Neural progenitor cell (in vitro differentiated cells): ENCODE results near the gene OTUD7B. TPM values are rescaled to one million over a fixed set of nuclear protein-coding genes. Genes with fewer than 3 reads are reported as not detected.

Experiments used
- DNase-seq: peaks from one replicate; pipeline ENCODE4 v3.0.0-alpha.2; 2016; ENCODE audit warnings: low spot score
- H2AFZ ChIP-seq: fragments of 200-600 bp; sonication (generic); replicated peaks from 2 replicates; pipeline ENCODE4 v1.6.1; 2016; ENCODE audit warnings: antibody characterized with exemption
- H3F3A ChIP-seq: fragments of 200-600 bp; sonication (generic); 2 replicates; pipeline ENCODE4 v1.6.1; 2016; ENCODE audit warnings: antibody characterized with exemption, low read depth
- H3K27ac ChIP-seq: fragments of 200-600 bp; sonication (generic); 2 replicates; pipeline ENCODE4 v1.5.1; 2016; ENCODE audit warnings: mild to moderate bottlenecking
- H3K27me3 ChIP-seq: fragments of 200-600 bp; sonication (generic); 2 replicates; pipeline ENCODE4 v1.6.1; 2016; ENCODE audit warnings: mild to moderate bottlenecking, moderate library complexity
- H3K36me3 ChIP-seq: fragments of 200-600 bp; sonication (generic); 2 replicates; pipeline ENCODE4 v1.5.1; 2016
- H3K4me1 ChIP-seq: fragments of 200-600 bp; sonication (generic); 2 replicates; pipeline ENCODE4 v1.6.1; 2016; ENCODE audit warnings: mixed run types
- H3K4me2 ChIP-seq: fragments of 200-600 bp; sonication (generic); 2 replicates; pipeline ENCODE4 v1.6.1; 2016
- H3K4me3 ChIP-seq: fragments of 200-600 bp; sonication (generic); 2 replicates; pipeline ENCODE4 v1.5.1; 2016
- H3K79me2 ChIP-seq: fragments of 200-600 bp; sonication (generic); 2 replicates; pipeline ENCODE4 v1.6.1; 2016; ENCODE audit warnings: low read depth
- H3K9ac ChIP-seq: fragments of 200-600 bp; sonication (generic); 2 replicates; pipeline ENCODE4 v1.6.1; 2016
- H3K9me3 ChIP-seq: fragments of 200-600 bp; sonication (generic); 2 replicates; pipeline ENCODE4 v1.5.1; 2016; ENCODE audit warnings: low read depth
- H4K20me1 ChIP-seq: fragments of 200-600 bp; sonication (generic); 2 replicates; pipeline ENCODE4 v1.6.1; 2016; ENCODE audit warnings: low read depth
- H3K27ac Mint-ChIP-seq: 3 replicates; pipeline ENCODE4 v1.8.0; 2021; ENCODE audit warnings: mixed read lengths
- H3K27me3 Mint-ChIP-seq: 2 replicates; pipeline ENCODE4 v1.8.0; 2022; ENCODE audit warnings: low read depth, mild to moderate bottlenecking, inconsistent platforms, moderate library complexity, mixed read lengths; ENCODE audit not compliant: insufficient read depth
- H3K36me3 Mint-ChIP-seq: 3 replicates; pipeline ENCODE4 v1.8.0; 2021; ENCODE audit warnings: mixed read lengths
- H3K4me1 Mint-ChIP-seq: 3 replicates; pipeline ENCODE4 v1.8.0; 2021; ENCODE audit warnings: mixed read lengths
- H3K4me3 Mint-ChIP-seq: 3 replicates; pipeline ENCODE4 v1.8.0; 2021; ENCODE audit warnings: mild to moderate bottlenecking, moderate library complexity, mixed read lengths
- H3K9me3 Mint-ChIP-seq: 3 replicates; pipeline ENCODE4 v1.8.0; 2020; ENCODE audit warnings: mixed read lengths
- CTCF ChIP-seq: fragments of 200-600 bp; sonication (generic); IDR thresholded peaks from 2 replicates; pipeline ENCODE4 v1.5.1; 2017; ENCODE audit warnings: antibody characterized with exemption, mild to moderate bottlenecking
- EZH2 ChIP-seq: fragments of 200-600 bp; sonication (generic); IDR thresholded peaks from 2 replicates; pipeline ENCODE4 v1.6.1; 2017; ENCODE audit warnings: antibody characterized with exemption, mild to moderate bottlenecking, moderate library complexity
- EZH2phosphoT487 ChIP-seq: fragments of 200-600 bp; sonication (generic); IDR thresholded peaks from 2 replicates; pipeline ENCODE4 v1.6.1; 2017; ENCODE audit warnings: antibody characterized with exemption
- total RNA-seq: library from RNA; depleted of rRNA; stranded (reverse); fragments of >200 nt; gene quantifications from 2 replicates; pipeline ENCODE4 v1.2.3, GENCODE V29; 2015; ENCODE audit warnings: low replicate concordance

Gene OTUD7B
- total RNA-seq, 1 donor from 2014 or later = 10.7 TPM

DNA sequence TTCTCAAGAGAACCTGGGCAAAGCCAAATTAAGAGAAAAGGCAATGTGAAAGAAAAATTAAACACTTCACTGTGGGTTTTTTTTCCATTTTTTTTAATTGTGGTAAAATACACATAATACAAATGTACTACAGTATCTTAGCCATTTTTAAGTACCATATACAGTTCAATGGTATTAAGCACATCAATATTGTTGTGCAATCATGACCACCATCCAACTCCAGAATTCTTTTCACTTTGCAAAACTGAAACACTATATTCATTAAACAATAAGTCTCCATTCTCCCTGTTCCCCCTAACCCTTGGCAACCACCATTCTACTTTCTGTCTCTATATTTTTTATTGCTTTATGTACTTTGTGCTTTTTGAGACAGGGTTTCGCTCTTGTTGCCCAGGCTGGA, 17.8 kb upstream of the OTUD7B start:
- Histone ChIP-seq H3K36me3 (no peaks in the 10 kb centered on the region), H4K20me1 (no peaks in the 10 kb centered on the region), H3K9me3 (no peaks in the 10 kb centered on the region), H3K4me3 (no peak overlapping the region), H3K4me2 (no peak overlapping the region), H3K27me3 (no peaks in the 10 kb centered on the region), H3K27ac (no peak overlapping the region), H3K4me1 (no peaks in the 10 kb centered on the region), H2AFZ (no peak overlapping the region), H3K79me2 (no peaks in the 10 kb centered on the region), H3K9ac (no peak overlapping the region), H3F3A (no peaks in the 10 kb centered on the region)
- H3K27ac Mint-ChIP-seq = no peak overlapping the region
- H3K27me3 Mint-ChIP-seq = peaks cover 4% of the 10 kb centered on the region
- no peak for DNase-seq
- H3K36me3 Mint-ChIP-seq = no peaks in the 10 kb centered on the region
- no peaks in the 10 kb centered on the region for H3K9me3 Mint-ChIP-seq
- H3K4me1 Mint-ChIP-seq = no peaks in the 10 kb centered on the region
- no peak overlapping the region for H3K4me3 Mint-ChIP-seq
- TF ChIP-seq CTCF (no peak), EZH2 (no peak), EZH2phosphoT487 (no peak)

DNA sequence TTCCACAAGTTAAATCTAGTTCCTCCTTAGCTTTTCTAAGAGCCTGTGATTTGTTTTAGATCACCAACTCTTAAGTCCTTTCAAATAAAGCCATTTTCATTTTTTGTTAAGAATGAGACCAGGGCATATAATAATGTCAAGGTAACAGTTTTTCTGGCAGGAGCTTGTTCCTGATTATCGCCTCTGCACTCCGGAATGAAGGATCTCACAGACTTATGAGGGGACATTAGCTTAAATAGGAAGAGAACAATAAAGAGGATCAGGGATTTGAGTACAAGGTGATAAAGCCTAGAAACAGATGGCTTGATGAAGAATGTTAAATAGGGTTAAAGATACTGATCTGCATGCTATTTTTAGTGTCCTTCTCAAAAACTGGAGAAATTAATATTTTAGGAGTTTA, 13.6 kb upstream of the OTUD7B start:
- Histone ChIP-seq H3F3A (no peaks in the 10 kb centered on the region), H3K4me2 (no peak overlapping the region), H3K27me3 (no peaks in the 10 kb centered on the region), H2AFZ (no peak overlapping the region), H3K36me3 (no peaks in the 10 kb centered on the region), H3K9ac (no peak overlapping the region), H3K79me2 (no peaks in the 10 kb centered on the region), H3K9me3 (no peaks in the 10 kb centered on the region), H3K27ac (no peak overlapping the region), H4K20me1 (no peaks in the 10 kb centered on the region), H3K4me3 (no peak overlapping the region), H3K4me1 (no peaks in the 10 kb centered on the region)
- Mint-ChIP-seq H3K36me3 (no peaks in the 10 kb centered on the region), H3K27me3 (no peaks in the 10 kb centered on the region), H3K27ac (no peak overlapping the region), H3K9me3 (no peaks in the 10 kb centered on the region), H3K4me3 (no peak overlapping the region), H3K4me1 (peaks cover under 1% of the 10 kb centered on the region)
- no peak for TF ChIP-seq CTCF
- no peak for TF ChIP-seq EZH2
- TF ChIP-seq EZH2phosphoT487 = no peak
- no peak for DNase-seq

DNA sequence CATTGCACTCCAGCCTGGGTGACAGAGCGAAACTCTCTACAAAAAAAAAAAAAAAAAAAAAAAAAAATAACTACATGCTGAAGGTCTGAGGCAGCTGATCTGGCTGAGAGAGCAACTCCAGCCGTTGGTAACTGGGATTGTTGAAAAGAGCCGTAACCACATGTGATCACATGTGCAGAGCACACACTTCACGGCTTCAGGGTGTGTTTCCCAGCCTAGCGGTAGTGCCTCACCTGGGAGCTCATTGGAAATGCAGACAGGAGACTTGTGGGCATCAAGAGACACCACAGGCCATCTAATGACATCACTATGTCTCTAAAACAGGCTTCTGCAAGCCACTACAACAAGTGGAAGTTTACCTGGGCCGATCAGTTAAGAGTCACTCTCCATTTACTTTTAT, 11.8 kb upstream of the OTUD7B start:
- Mint-ChIP-seq H3K4me3 (no peak overlapping the region), H3K36me3 (no peaks in the 10 kb centered on the region), H3K27me3 (no peaks in the 10 kb centered on the region), H3K4me1 (peaks cover 8% of the 10 kb centered on the region), H3K27ac (no peak overlapping the region), H3K9me3 (no peaks in the 10 kb centered on the region)
- TF ChIP-seq EZH2phosphoT487 (no peak), EZH2 (no peak), CTCF (no peak)
- Histone ChIP-seq H3F3A (peaks cover 3% of the 10 kb centered on the region), H3K4me2 (no peak overlapping the region), H3K79me2 (no peaks in the 10 kb centered on the region), H3K36me3 (no peaks in the 10 kb centered on the region), H4K20me1 (no peaks in the 10 kb centered on the region), H3K4me3 (no peak overlapping the region), H3K27me3 (no peaks in the 10 kb centered on the region), H3K27ac (no peak overlapping the region), H2AFZ (no peak overlapping the region), H3K9me3 (no peaks in the 10 kb centered on the region), H3K9ac (no peak overlapping the region), H3K4me1 (peaks cover 3% of the 10 kb centered on the region)
- no peak for DNase-seq
